CD4-positive, CD25-positive, alpha-beta regulatory T cell (primary cell): ENCODE results near the gene SEM1. TPM values are rescaled to one million over a fixed set of nuclear protein-coding genes. Genes with fewer than 3 reads are reported as not detected.
"Not testable (repeated sequence)": the region's sequence is repeated elsewhere in the genome, so short reads cannot be mapped to it uniquely, and the experiment has no call there.

Experiments used
- ATAC-seq, 2 donors: fragments of 150-1000 bp; cut with Tn5 transposase; one replicate each; pipeline ENCODE4 v1.10.0; 2021; ENCODE audit warnings: low read depth in 2 of 2, moderate number of reproducible peaks in 2 of 2, moderate library complexity in 1 of 2
- DNase-seq, 3 donors: peaks; one replicate each; pipeline versions ENCODE4 v3.0.0 to v3.0.0-alpha.2; 2012 to 2022; ENCODE audit warnings: mixed read lengths in 1 of 3
- H3K27ac ChIP-seq: one replicate; pipeline ENCODE4 v1.7.0; 2013; ENCODE audit warnings: mild to moderate bottlenecking, low read length; ENCODE audit not compliant: insufficient read depth, poor library complexity, severe bottlenecking
- H3K27me3 ChIP-seq: one replicate; pipeline ENCODE4 v1.7.0; 2013; ENCODE audit warnings: low read length; ENCODE audit not compliant: control insufficient read depth, insufficient read depth
- H3K36me3 ChIP-seq: one replicate; pipeline ENCODE4 v1.7.0; 2013; ENCODE audit warnings: mild to moderate bottlenecking, low read length, moderate library complexity; ENCODE audit not compliant: control insufficient read depth, insufficient read depth
- H3K4me1 ChIP-seq: 2 replicates; pipeline ENCODE4 v1.7.0; 2013; ENCODE audit warnings: mild to moderate bottlenecking, low read length; ENCODE audit not compliant: insufficient read depth, control insufficient read depth, poor library complexity, severe bottlenecking
- H3K4me3 ChIP-seq: one replicate; pipeline ENCODE4 v1.7.0; 2013; ENCODE audit warnings: low read depth, mild to moderate bottlenecking, low read length, moderate library complexity
- H3K9me3 ChIP-seq, 2 experiments: 1 replicate in 1 of 2; 2 replicates in 1 of 2; pipeline ENCODE4 v1.7.0; 2013; ENCODE audit warnings: low read length in 2 of 2, mild to moderate bottlenecking in 1 of 2, moderate library complexity in 1 of 2; ENCODE audit not compliant: control insufficient read depth in 2 of 2
- H3K27ac Mint-ChIP-seq, 3 donors: one replicate each; pipeline ENCODE4 v1.8.0; 2020 to 2022; ENCODE audit warnings: mild to moderate bottlenecking in 3 of 3, mixed read lengths in 3 of 3, moderate library complexity in 2 of 3
- H3K27me3 Mint-ChIP-seq: one replicate; pipeline ENCODE4 v1.8.0; 2022; ENCODE audit warnings: mild to moderate bottlenecking, mixed read lengths
- H3K36me3 Mint-ChIP-seq: one replicate; pipeline ENCODE4 v1.8.0; 2020; ENCODE audit warnings: mixed read lengths
- H3K4me1 Mint-ChIP-seq, 4 donors: one replicate each; pipeline ENCODE4 v1.8.0; 2020 to 2022; ENCODE audit warnings: mixed read lengths in 4 of 4, mild to moderate bottlenecking in 1 of 4
- H3K4me3 Mint-ChIP-seq, 4 donors: one replicate each; pipeline ENCODE4 v1.8.0; 2020 to 2022; ENCODE audit warnings: mild to moderate bottlenecking in 4 of 4, mixed read lengths in 4 of 4, moderate library complexity in 3 of 4
- H3K9me3 Mint-ChIP-seq, 7 donors: one replicate each; pipeline ENCODE4 v1.8.0; 2020 to 2022; ENCODE audit warnings: mixed read lengths in 7 of 7, mild to moderate bottlenecking in 3 of 7, moderate library complexity in 2 of 7
- polyA plus RNA-seq, 4 donors: library from polyadenylated mRNA; unstranded; fragments of 300-500 nt; fragmentation: Illumina TruSeq; gene quantifications; one replicate each; pipeline ENCODE4 v1.2.3, GENCODE V29; 2021
- total RNA-seq: library from RNA; stranded (reverse); gene quantifications from one replicate; pipeline ENCODE4 v1.2.3, GENCODE V29; 2022

SEM1 gene
- total and polyA plus RNA-seq, 5 donors from 2014 or later: 20.4 to 202 (median 136) TPM

GRCh38 chr7:96737545-96738050, 28.0 kb upstream of the SEM1 start:
- Histone ChIP-seq H3K27ac (no peak overlapping the region), H3K4me1 (no peaks in the 10 kb centered on the region), H3K36me3 (no peaks in the 10 kb centered on the region), H3K27me3 (peaks cover 22% of the 10 kb centered on the region), H3K4me3 (no peak overlapping the region), H3K9me3 (no peaks in the 10 kb centered on the region)
- H3K36me3 Mint-ChIP-seq: no peaks in the 10 kb centered on the region
- no peak overlapping the region for H3K4me3 Mint-ChIP-seq
- no peaks in the 10 kb centered on the region for H3K9me3 Mint-ChIP-seq
- no peak overlapping the region for H3K27ac Mint-ChIP-seq
- DNase-seq (no peak), ATAC-seq (no peak)
- peaks cover 24% of the 10 kb centered on the region for H3K27me3 Mint-ChIP-seq
- H3K4me1 Mint-ChIP-seq: no peaks in the 10 kb centered on the region

GRCh38 chr7:96734343-96734742, 24.7 kb upstream of the SEM1 start:
- peaks cover 8% of the 10 kb centered on the region for H3K27me3 Mint-ChIP-seq
- H3K36me3 Mint-ChIP-seq: no peaks in the 10 kb centered on the region
- no peak overlapping the region for H3K27ac Mint-ChIP-seq

GRCh38 chr7:96729820-96730219, 20.2 kb upstream of the SEM1 start:
- Mint-ChIP-seq H3K36me3 (no peaks in the 10 kb centered on the region), H3K27me3 (peaks cover 7% of the 10 kb centered on the region), H3K27ac (no peak overlapping the region), H3K4me3 (no peak overlapping the region), H3K9me3 (no peaks in the 10 kb centered on the region), H3K4me1 (no peaks in the 10 kb centered on the region)
- ATAC-seq: no peak
- Histone ChIP-seq H3K27ac (no peak overlapping the region), H3K4me3 (no peak overlapping the region), H3K27me3 (peaks cover 2% of the 10 kb centered on the region), H3K9me3 (no peaks in the 10 kb centered on the region), H3K36me3 (no peaks in the 10 kb centered on the region), H3K4me1 (no peaks in the 10 kb centered on the region)
- no peak for DNase-seq

More at GRCh38 chr7:96734343-96734742, 24.7 kb upstream of the SEM1 start:
- Histone ChIP-seq H3K4me3 (no peak overlapping the region), H3K9me3 (no peaks in the 10 kb centered on the region), H3K36me3 (no peaks in the 10 kb centered on the region), H3K27ac (no peak overlapping the region), H3K27me3 (peaks cover 12% of the 10 kb centered on the region), H3K4me1 (no peaks in the 10 kb centered on the region)
- ATAC-seq (no peak), DNase-seq (no peak)
- Mint-ChIP-seq H3K9me3 (no peaks in the 10 kb centered on the region), H3K4me1 (no peaks in the 10 kb centered on the region), H3K4me3 (no peak overlapping the region)

GRCh38 chr7:96728139-96728538, 18.5 kb upstream of the SEM1 start:
- no peak overlapping the region for H3K4me3 ChIP-seq
- no peaks in the 10 kb centered on the region for H3K4me1 ChIP-seq
- no peaks in the 10 kb centered on the region for H3K36me3 ChIP-seq
- H3K9me3 ChIP-seq: no peaks in the 10 kb centered on the region
- no peak overlapping the region for H3K4me3 Mint-ChIP-seq
- DNase-seq: no peak
- no peak overlapping the region for H3K27ac Mint-ChIP-seq
- no peaks in the 10 kb centered on the region for H3K4me1 Mint-ChIP-seq
- H3K36me3 Mint-ChIP-seq: no peaks in the 10 kb centered on the region
- H3K9me3 Mint-ChIP-seq: no peaks in the 10 kb centered on the region
- ATAC-seq: no peak
- H3K27me3 ChIP-seq: peaks cover 4% of the 10 kb centered on the region
- peaks cover 4% of the 10 kb centered on the region for H3K27me3 Mint-ChIP-seq
- H3K27ac ChIP-seq: no peak overlapping the region

- Mint-ChIP-seq H3K36me3 (no peaks in the 10 kb centered on the region), H3K4me1 (no peaks in the 10 kb centered on the region), H3K27me3 (peaks cover 4% of the 10 kb centered on the region), H3K27ac (no peak overlapping the region), H3K9me3 (no peaks in the 10 kb centered on the region), H3K4me3 (no peak overlapping the region)
- Histone ChIP-seq H3K27me3 (peaks cover 4% of the 10 kb centered on the region), H3K36me3 (no peaks in the 10 kb centered on the region), H3K4me3 (no peak overlapping the region), H3K27ac (no peak overlapping the region), H3K4me1 (no peaks in the 10 kb centered on the region), H3K9me3 (no peaks in the 10 kb centered on the region)
- ATAC-seq (no peak), DNase-seq (no peak)
Observed at GRCh38 chr7:96727534-96728088, 18.0 kb upstream of the SEM1 start.

GRCh38 chr7:96723622-96724021, 14.0 kb upstream of the SEM1 start:
- H3K4me1 ChIP-seq: no peaks in the 10 kb centered on the region
- H3K4me3 ChIP-seq: no peak overlapping the region
- H3K36me3 ChIP-seq: no peaks in the 10 kb centered on the region
- Mint-ChIP-seq H3K4me1 (no peaks in the 10 kb centered on the region), H3K27ac (peak overlapping the region in 1 of 3 donors; percentile 3), H3K4me3 (no peak overlapping the region), H3K27me3 (peaks cover 24% of the 10 kb centered on the region), H3K36me3 (no peaks in the 10 kb centered on the region), H3K9me3 (peaks cover 0 to 4% (median 0%) of the 10 kb centered on the region in 7 donors)
- ATAC-seq: no peak
- no peak overlapping the region for H3K27ac ChIP-seq
- H3K9me3 ChIP-seq: no peaks in the 10 kb centered on the region
- peaks cover 20% of the 10 kb centered on the region for H3K27me3 ChIP-seq
- DNase-seq: no peak

GRCh38 chr7:96722928-96723327, 13.3 kb upstream of the SEM1 start:
- ATAC-seq, H3K4me3 ChIP-seq, H3K36me3 Mint-ChIP-seq, H3K9me3 Mint-ChIP-seq, H3K4me1 ChIP-seq, H3K36me3 ChIP-seq, H3K4me3 Mint-ChIP-seq, H3K4me1 Mint-ChIP-seq, DNase-seq, H3K9me3 ChIP-seq, H3K27ac Mint-ChIP-seq, H3K27ac ChIP-seq: not testable (repeated sequence)
- H3K27me3 ChIP-seq: peaks cover 23% of the 10 kb centered on the region
- peaks cover 26% of the 10 kb centered on the region for H3K27me3 Mint-ChIP-seq

DNA sequence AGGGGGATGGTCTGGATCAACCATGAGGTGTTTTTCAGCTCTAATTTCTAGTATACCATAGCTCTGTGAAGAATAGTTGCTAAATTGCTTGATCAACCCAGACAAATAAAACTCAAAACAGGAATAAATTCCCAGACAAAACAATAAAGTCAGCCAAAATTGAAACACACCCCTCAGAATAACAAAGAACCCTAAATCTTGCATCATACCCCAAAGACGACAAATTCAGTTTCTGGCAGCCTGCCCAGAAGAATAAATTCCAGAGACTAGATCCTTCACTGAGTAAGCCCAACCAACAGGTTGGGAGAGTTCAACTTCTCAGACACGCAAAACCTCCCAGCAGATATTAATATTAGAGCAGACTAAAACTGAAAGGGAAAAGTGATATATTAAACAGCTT, 11.2 kb upstream of the SEM1 start:
- H3K27me3 Mint-ChIP-seq: peaks cover 44% of the 10 kb centered on the region
- H3K27me3 ChIP-seq: peaks cover 24% of the 10 kb centered on the region
- no peaks in the 10 kb centered on the region for H3K9me3 ChIP-seq
- no peak overlapping the region for H3K27ac Mint-ChIP-seq
- no peaks in the 10 kb centered on the region for H3K4me1 Mint-ChIP-seq
- no peak overlapping the region for H3K4me3 ChIP-seq
- H3K36me3 Mint-ChIP-seq: no peaks in the 10 kb centered on the region
- peaks cover 0 to 4% (median 0%) of the 10 kb centered on the region in 7 donors for H3K9me3 Mint-ChIP-seq
- H3K27ac ChIP-seq: no peak overlapping the region
- no peak overlapping the region for H3K4me3 Mint-ChIP-seq
- H3K36me3 ChIP-seq: no peaks in the 10 kb centered on the region
- ATAC-seq: no peak
- H3K4me1 ChIP-seq: no peaks in the 10 kb centered on the region
- no peak for DNase-seq
